Calu3 (cell line): Measurements from ENCODE around the gene ELOVL5. TPM values are rescaled to one million over a fixed set of nuclear protein-coding genes. Genes with fewer than 3 reads are reported as not detected.

Experiments used
- BruUV-seq: library from RNA; stranded (reverse); fragments of 400-500 nt; replicated peaks from 2 replicates; lab custom pipeline; 2021; lab: Mats Ljungman, UMichigan
- CTCF ChIA-PET: fragments of 300-600 bp; sonication (Branson Sonifier 250); formaldehyde crosslinking; loops from one replicate; lab custom pipeline; 2022; ENCODE audit warnings: antibody characterized with exemption; lab: Charles Lee
- DNase-seq: peaks from one replicate; pipeline ENCODE4 v3.0.0; 2022
- H3K27ac Mint-ChIP-seq: one replicate; pipeline ENCODE4 v1.8.0; 2022; ENCODE audit warnings: mixed read lengths; ENCODE audit not compliant: unreplicated experiment
- H3K27me3 Mint-ChIP-seq: one replicate; pipeline ENCODE4 v1.8.0; 2022; ENCODE audit warnings: mixed read lengths; ENCODE audit not compliant: unreplicated experiment
- H3K36me3 Mint-ChIP-seq: one replicate; pipeline ENCODE4 v1.8.0; 2022; ENCODE audit warnings: mild to moderate bottlenecking, moderate library complexity, mixed read lengths; ENCODE audit not compliant: insufficient read depth, unreplicated experiment
- H3K4me1 Mint-ChIP-seq: one replicate; pipeline ENCODE4 v1.8.0; 2022; ENCODE audit warnings: mild to moderate bottlenecking, low read depth, mixed read lengths; ENCODE audit not compliant: unreplicated experiment
- H3K4me3 Mint-ChIP-seq: one replicate; pipeline ENCODE4 v1.8.0; 2022; ENCODE audit warnings: mild to moderate bottlenecking, low read depth, moderate library complexity, mixed read lengths; ENCODE audit not compliant: unreplicated experiment
- H3K9me3 Mint-ChIP-seq: one replicate; pipeline ENCODE4 v1.8.0; 2022; ENCODE audit warnings: low read depth, mixed read lengths; ENCODE audit not compliant: unreplicated experiment
- CTCF ChIP-seq: fragments of 200-600 bp; IDR thresholded peaks from one replicate; pipeline ENCODE4 v1.8.0; 2022; ENCODE audit warnings: antibody characterized with exemption; ENCODE audit not compliant: unreplicated experiment
- intact Hi-C: fragments of 100-400 bp; cut with micrococcal nuclease; formaldehyde crosslinking; loops from one replicate; pipeline ENCODE4 v1.10.0; 2022; ENCODE audit not compliant: unreplicated experiment
- total RNA-seq: library from RNA; stranded (reverse); gene quantifications from 2 replicates; pipeline ENCODE4 v1.2.3, GENCODE V29; 2022

Gene ELOVL5
- total RNA-seq, 1 experiment from 2014 or later, result 114 TPM

- Mint-ChIP-seq H3K27ac (no peak overlapping the region), H3K4me3 (no peak overlapping the region), H3K9me3 (no peaks in the 10 kb centered on the region), H3K36me3 (no peaks in the 10 kb centered on the region), H3K27me3 (no peaks in the 10 kb centered on the region), H3K4me1 (peaks cover 10% of the 10 kb centered on the region)
- no peak for TF ChIP-seq CTCF
- CTCF ChIA-PET, result no interaction called here
- intact Hi-C loops, result no loop called here
- no TSS peak for BruUV-seq
- no peak for DNase-seq
These were observed 9.3 kb downstream of the ELOVL5 start for GRCh38 chr6:53339424-53339823.

GRCh38 chr6:53338304-53338703, 10.4 kb downstream of the ELOVL5 start:
- intact Hi-C loops, result no loop called here
- Mint-ChIP-seq H3K4me1 (peaks cover 9% of the 10 kb centered on the region), H3K27me3 (no peaks in the 10 kb centered on the region), H3K36me3 (no peaks in the 10 kb centered on the region), H3K9me3 (no peaks in the 10 kb centered on the region), H3K27ac (no peak overlapping the region), H3K4me3 (no peak overlapping the region)
- no peak for DNase-seq
- TF ChIP-seq CTCF, result no peak
- no TSS peak for BruUV-seq
- CTCF ChIA-PET, result no interaction called here

- no peak for TF ChIP-seq CTCF
- no peaks in the 10 kb centered on the region for H3K36me3 Mint-ChIP-seq
- DNase-seq, result no peak
- H3K27me3 Mint-ChIP-seq, result no peaks in the 10 kb centered on the region
- peaks cover 9% of the 10 kb centered on the region for H3K4me1 Mint-ChIP-seq
- intact Hi-C loops, result no loop called here
- H3K27ac Mint-ChIP-seq, result no peak overlapping the region
- no peak overlapping the region for H3K4me3 Mint-ChIP-seq
- CTCF ChIA-PET, result no interaction called here
- no TSS peak for BruUV-seq
- no peaks in the 10 kb centered on the region for H3K9me3 Mint-ChIP-seq
These were observed 12.7 kb downstream of the ELOVL5 start for GRCh38 chr6:53336070-53336469.

- no peaks in the 10 kb centered on the region for H3K27me3 Mint-ChIP-seq
- no TSS peak for BruUV-seq
- DNase-seq, result no peak
- no peak overlapping the region for H3K27ac Mint-ChIP-seq
- CTCF ChIA-PET, result no interaction called here
- H3K36me3 Mint-ChIP-seq, result no peaks in the 10 kb centered on the region
- intact Hi-C loops, result no loop called here
- TF ChIP-seq CTCF, result no peak
- no peak overlapping the region for H3K4me3 Mint-ChIP-seq
- H3K4me1 Mint-ChIP-seq, result peaks cover 9% of the 10 kb centered on the region
- no peaks in the 10 kb centered on the region for H3K9me3 Mint-ChIP-seq
These were observed 13.3 kb downstream of the ELOVL5 start for GRCh38 chr6:53335224-53335994.
